Endothelial cell (in vitro differentiated cells): ENCODE measurements around the gene DOCK4. TPM values are rescaled to one million over a fixed set of nuclear protein-coding genes. Genes with fewer than 3 reads are reported as not detected.

Experiments used
- DNase-seq: peaks from one replicate; pipeline ENCODE4 v3.0.0; 2021; ENCODE audit warnings: low spot score
- H3K27ac Mint-ChIP-seq: one replicate; pipeline ENCODE4 v1.8.0; 2021; ENCODE audit warnings: mixed read lengths, inconsistent platforms; ENCODE audit not compliant: unreplicated experiment
- H3K27me3 Mint-ChIP-seq: one replicate; pipeline ENCODE4 v1.8.0; 2021; ENCODE audit warnings: mild to moderate bottlenecking, moderate library complexity, mixed read lengths, inconsistent platforms; ENCODE audit not compliant: unreplicated experiment
- H3K36me3 Mint-ChIP-seq: one replicate; pipeline ENCODE4 v1.8.0; 2021; ENCODE audit warnings: mild to moderate bottlenecking, low read depth, mixed read lengths, inconsistent platforms; ENCODE audit not compliant: unreplicated experiment
- H3K4me1 Mint-ChIP-seq: one replicate; pipeline ENCODE4 v1.8.0; 2021; ENCODE audit warnings: mild to moderate bottlenecking, mixed read lengths, inconsistent platforms; ENCODE audit not compliant: unreplicated experiment
- H3K4me3 Mint-ChIP-seq: one replicate; pipeline ENCODE4 v1.8.0; 2021; ENCODE audit warnings: mild to moderate bottlenecking, mixed read lengths, inconsistent platforms; ENCODE audit not compliant: unreplicated experiment
- H3K9me3 Mint-ChIP-seq: one replicate; pipeline ENCODE4 v1.8.0; 2021; ENCODE audit warnings: mixed read lengths, inconsistent platforms; ENCODE audit not compliant: unreplicated experiment
- total RNA-seq: library from RNA; stranded (reverse); fragmentation: NEBNext Ultra II Directional; extraction: Animal tissue kit (Norgen Biotek cat#: 25700); gene quantifications from one replicate; pipeline ENCODE4 v1.2.1, GENCODE V29; 2021; ENCODE audit not compliant: unreplicated experiment
- TF ChIP-seq, protein P1 (sequence below): fragments of 200-600 bp; sonication (generic); IDR thresholded peaks from one replicate; pipeline ENCODE4 v1.5.0; 2021; ENCODE audit warnings: antibody characterized with exemption; ENCODE audit not compliant: unreplicated experiment

Gene DOCK4
- total RNA-seq, 1 donor from 2014 or later, result 99.2 TPM

GRCh38 chr7:111755383-111755782, 450.8 kb downstream of the DOCK4 start:
- Mint-ChIP-seq H3K9me3 (no peaks in the 10 kb centered on the region), H3K4me1 (peaks cover 5% of the 10 kb centered on the region), H3K4me3 (no peak overlapping the region), H3K36me3 (peaks cover 42% of the 10 kb centered on the region), H3K27me3 (peaks cover 10% of the 10 kb centered on the region), H3K27ac (no peak overlapping the region)
- TF ChIP-seq, protein P1, sequence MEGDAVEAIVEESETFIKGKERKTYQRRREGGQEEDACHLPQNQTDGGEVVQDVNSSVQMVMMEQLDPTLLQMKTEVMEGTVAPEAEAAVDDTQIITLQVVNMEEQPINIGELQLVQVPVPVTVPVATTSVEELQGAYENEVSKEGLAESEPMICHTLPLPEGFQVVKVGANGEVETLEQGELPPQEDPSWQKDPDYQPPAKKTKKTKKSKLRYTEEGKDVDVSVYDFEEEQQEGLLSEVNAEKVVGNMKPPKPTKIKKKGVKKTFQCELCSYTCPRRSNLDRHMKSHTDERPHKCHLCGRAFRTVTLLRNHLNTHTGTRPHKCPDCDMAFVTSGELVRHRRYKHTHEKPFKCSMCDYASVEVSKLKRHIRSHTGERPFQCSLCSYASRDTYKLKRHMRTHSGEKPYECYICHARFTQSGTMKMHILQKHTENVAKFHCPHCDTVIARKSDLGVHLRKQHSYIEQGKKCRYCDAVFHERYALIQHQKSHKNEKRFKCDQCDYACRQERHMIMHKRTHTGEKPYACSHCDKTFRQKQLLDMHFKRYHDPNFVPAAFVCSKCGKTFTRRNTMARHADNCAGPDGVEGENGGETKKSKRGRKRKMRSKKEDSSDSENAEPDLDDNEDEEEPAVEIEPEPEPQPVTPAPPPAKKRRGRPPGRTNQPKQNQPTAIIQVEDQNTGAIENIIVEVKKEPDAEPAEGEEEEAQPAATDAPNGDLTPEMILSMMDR, result no peak
- no peak for DNase-seq

DNA sequence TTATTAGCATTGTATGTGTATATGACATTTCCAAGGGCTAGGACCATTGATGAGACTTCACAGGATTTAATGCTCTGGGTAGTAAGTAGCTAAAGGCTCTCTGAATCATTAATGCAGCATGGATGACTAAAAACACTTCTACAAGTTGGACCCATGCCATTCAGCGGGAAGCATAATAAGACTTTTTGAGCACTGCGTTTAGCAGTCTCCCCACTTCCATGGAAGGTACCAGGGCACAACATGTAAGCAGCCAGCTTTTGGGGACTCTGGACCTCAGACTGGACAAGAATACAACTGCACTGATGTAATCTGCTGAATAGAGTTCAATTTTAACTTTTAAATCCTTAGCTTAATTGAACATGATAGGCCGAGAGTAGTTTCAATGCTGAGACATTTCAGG, 452.2 kb downstream of the DOCK4 start:
- Mint-ChIP-seq H3K27ac (no peak overlapping the region), H3K27me3 (peaks cover 10% of the 10 kb centered on the region), H3K4me3 (peak overlapping the region; percentile 29), H3K9me3 (no peaks in the 10 kb centered on the region), H3K4me1 (peaks cover 5% of the 10 kb centered on the region), H3K36me3 (peaks cover 34% of the 10 kb centered on the region)
- TF ChIP-seq, protein P1, result no peak
- no peak for DNase-seq

GRCh38 chr7:111752022-111752582, 454.1 kb downstream of the DOCK4 start:
- peak; percentile 79 for DNase-seq
- Mint-ChIP-seq H3K27ac (peak overlapping the region; percentile 37), H3K27me3 (peaks cover 4% of the 10 kb centered on the region), H3K4me3 (peak overlapping the region; percentile 57), H3K36me3 (peaks cover 29% of the 10 kb centered on the region), H3K4me1 (peaks cover 5% of the 10 kb centered on the region), H3K9me3 (no peaks in the 10 kb centered on the region)
- TF ChIP-seq, protein P1, result peak; percentile 87

GRCh38 chr7:111750878-111751277, 455.3 kb downstream of the DOCK4 start:
- Mint-ChIP-seq H3K36me3 (peaks cover 26% of the 10 kb centered on the region), H3K4me1 (no peaks in the 10 kb centered on the region), H3K9me3 (no peaks in the 10 kb centered on the region), H3K27me3 (peaks cover 4% of the 10 kb centered on the region), H3K4me3 (no peak overlapping the region), H3K27ac (no peak overlapping the region)
- TF ChIP-seq, protein P1, result no peak
- no peak for DNase-seq

DNA sequence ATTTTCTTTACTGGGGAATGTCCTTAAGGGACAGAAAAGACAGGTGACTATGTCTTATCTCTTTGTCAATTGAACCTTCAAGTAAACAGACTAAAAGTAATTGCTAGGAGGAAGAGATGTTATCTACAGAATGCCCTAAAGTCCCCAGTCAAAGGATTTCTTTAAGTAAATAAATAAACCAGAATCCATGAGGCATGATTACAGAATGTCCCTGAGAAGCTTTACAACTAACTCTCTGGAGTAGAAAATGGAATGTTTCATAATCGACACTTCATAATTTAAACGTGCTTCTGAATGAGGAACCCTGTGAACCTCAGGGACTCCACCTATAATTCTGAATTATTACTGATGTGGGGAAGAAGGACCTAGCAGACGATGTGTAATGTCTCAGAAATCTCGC, 456.0 kb downstream of the DOCK4 start:
- no peaks in the 10 kb centered on the region for H3K4me1 Mint-ChIP-seq

More for the DNA sequence above, 456.0 kb downstream of the DOCK4 start:
- Mint-ChIP-seq H3K9me3 (no peaks in the 10 kb centered on the region), H3K4me3 (no peak overlapping the region), H3K27ac (no peak overlapping the region), H3K27me3 (peaks cover 4% of the 10 kb centered on the region), H3K36me3 (peaks cover 25% of the 10 kb centered on the region)
- TF ChIP-seq, protein P1, result no peak
- no peak for DNase-seq
